Stimulated activated CD4-positive, alpha-beta T cell treated with anti-CD3 and anti-CD28 coated beads, Interleukin-12 subunit alpha, Interleukin-12 subunit beta, amount 100 ng/mL, for 48 hours (primary cell): Measurements from ENCODE around the gene TMPRSS4.

ENCODE experiments used
- DNase-seq, 3 donors: peaks; one replicate each; pipeline ENCODE4 v3.0.0-alpha.2; 2020; ENCODE audit warnings: low read depth in 2 of 3, low spot score in 1 of 3

TMPRSS4 gene

GRCh38 chr11:118078911-118079411 is 2.1 kb downstream of the TMPRSS4 start:
- DNase-seq: no peak

- no peak for DNase-seq
Observed at GRCh38 chr11:118079491-118079890, 2.6 kb downstream of the TMPRSS4 start.

GRCh38 chr11:118080296-118080695 is 3.4 kb downstream of the TMPRSS4 start:
- no peak for DNase-seq

- DNase-seq: no peak
Observed at GRCh38 chr11:118081241-118081958, 4.5 kb downstream of the TMPRSS4 start.

GRCh38 chr11:118082880-118083552 is 6.1 kb downstream of the TMPRSS4 start:
- DNase-seq: no peak

- DNase-seq: no peak
Observed at GRCh38 chr11:118084247-118084646, 7.4 kb downstream of the TMPRSS4 start.

GRCh38 chr11:118084656-118085055 is 7.8 kb downstream of the TMPRSS4 start:
- DNase-seq: no peak

- no peak for DNase-seq
Observed at GRCh38 chr11:118086913-118087768, 10.3 kb downstream of the TMPRSS4 start, which contains the start of gene SMIM35. Gene SMIM35, minus strand, starts transcription at chr11:118086963. Its CDS starts 206 bp downstream, at chr11:118086757.

GRCh38 chr11:118087931-118088330 is 11.1 kb downstream of the TMPRSS4 start:
- no peak for DNase-seq

GRCh38 chr11:118088531-118088930 is 11.7 kb downstream of the TMPRSS4 start:
- no peak for DNase-seq

- DNase-seq: no peak
Observed at GRCh38 chr11:118090545-118091162, 13.8 kb downstream of the TMPRSS4 start.

- no peak for DNase-seq
Observed at GRCh38 chr11:118091690-118092089, 14.8 kb downstream of the TMPRSS4 start.

GRCh38 chr11:118092907-118093571 is 16.2 kb downstream of the TMPRSS4 start:
- DNase-seq: no peak

GRCh38 chr11:118095493-118095892 is 18.6 kb downstream of the TMPRSS4 start:
- DNase-seq: no peak

- no peak for DNase-seq
Observed at GRCh38 chr11:118095967-118096367, 19.1 kb downstream of the TMPRSS4 start.

GRCh38 chr11:118098996-118099837 is 22.3 kb downstream of the TMPRSS4 start:
- DNase-seq: no peak

GRCh38 chr11:118099838-118100556 is 23.1 kb downstream of the TMPRSS4 start:
- no peak for DNase-seq

- DNase-seq: no peak
Observed at GRCh38 chr11:118100691-118101232, 23.9 kb downstream of the TMPRSS4 start.
